ENCODE data around the gene KRT36.

KRT36 gene

GRCh38 chr17:41489531-41489930 is at the start of gene KRT36:
Gene KRT36 (minus strand): TSS chr17:41489910. CDS start chr17:41489864, 46 bp downstream.
- no peak for DNase-seq (ENCODE audit: extremely low read depth in 1 of 2, low read depth in 1 of 2)

DNA sequence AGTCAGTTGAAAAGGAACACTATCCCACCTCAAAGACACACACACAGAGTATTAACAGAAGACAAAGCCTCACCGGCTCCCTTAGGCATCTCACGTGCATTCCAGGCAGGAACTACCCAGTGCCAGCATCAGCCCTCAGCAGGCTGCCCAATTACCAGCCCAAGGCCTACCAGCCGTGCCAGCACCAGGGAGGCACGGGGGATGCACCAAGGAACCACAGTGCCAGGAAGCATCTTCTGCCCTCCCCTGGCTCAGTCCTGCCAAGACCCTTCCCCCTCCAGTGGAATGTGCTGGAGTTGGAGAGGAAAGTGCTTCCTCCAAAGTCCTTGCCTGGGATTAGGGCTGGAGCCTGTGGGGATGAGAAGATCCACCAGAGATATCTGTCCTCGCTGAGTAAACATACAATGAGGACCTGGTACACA is 49.4 kb upstream of the KRT36 start:
- no peak for DNase-seq (ENCODE audit: extremely low read depth in 1 of 2, low read depth in 1 of 2)

- no peak for DNase-seq (ENCODE audit: extremely low read depth in 1 of 2, low read depth in 1 of 2)
These were observed 48.9 kb upstream of the KRT36 start for GRCh38 chr17:41538565-41538991.

GRCh38 chr17:41537990-41538389 is 48.3 kb upstream of the KRT36 start:
- DNase-seq (ENCODE audit: extremely low read depth in 1 of 2, low read depth in 1 of 2), result no peak

DNA sequence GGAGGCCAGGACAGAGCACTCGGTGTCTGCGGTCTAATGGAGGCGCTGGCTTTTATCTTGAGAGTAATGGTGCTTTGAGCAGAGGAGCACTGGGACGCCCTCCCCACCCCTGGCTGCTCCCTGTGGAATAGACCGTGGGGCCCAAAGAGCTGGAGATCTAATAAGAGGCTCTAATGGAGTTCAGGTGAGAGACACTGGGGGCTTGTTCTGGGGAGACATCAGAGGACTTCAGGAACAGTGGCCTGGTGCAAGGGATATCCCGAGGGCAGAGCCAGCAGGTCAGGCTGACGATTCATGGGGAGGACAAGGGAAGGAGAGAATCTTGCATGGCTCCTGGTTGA is 47.9 kb upstream of the KRT36 start:
- DNase-seq (ENCODE audit: extremely low read depth in 1 of 2, low read depth in 1 of 2), result no peak

DNA sequence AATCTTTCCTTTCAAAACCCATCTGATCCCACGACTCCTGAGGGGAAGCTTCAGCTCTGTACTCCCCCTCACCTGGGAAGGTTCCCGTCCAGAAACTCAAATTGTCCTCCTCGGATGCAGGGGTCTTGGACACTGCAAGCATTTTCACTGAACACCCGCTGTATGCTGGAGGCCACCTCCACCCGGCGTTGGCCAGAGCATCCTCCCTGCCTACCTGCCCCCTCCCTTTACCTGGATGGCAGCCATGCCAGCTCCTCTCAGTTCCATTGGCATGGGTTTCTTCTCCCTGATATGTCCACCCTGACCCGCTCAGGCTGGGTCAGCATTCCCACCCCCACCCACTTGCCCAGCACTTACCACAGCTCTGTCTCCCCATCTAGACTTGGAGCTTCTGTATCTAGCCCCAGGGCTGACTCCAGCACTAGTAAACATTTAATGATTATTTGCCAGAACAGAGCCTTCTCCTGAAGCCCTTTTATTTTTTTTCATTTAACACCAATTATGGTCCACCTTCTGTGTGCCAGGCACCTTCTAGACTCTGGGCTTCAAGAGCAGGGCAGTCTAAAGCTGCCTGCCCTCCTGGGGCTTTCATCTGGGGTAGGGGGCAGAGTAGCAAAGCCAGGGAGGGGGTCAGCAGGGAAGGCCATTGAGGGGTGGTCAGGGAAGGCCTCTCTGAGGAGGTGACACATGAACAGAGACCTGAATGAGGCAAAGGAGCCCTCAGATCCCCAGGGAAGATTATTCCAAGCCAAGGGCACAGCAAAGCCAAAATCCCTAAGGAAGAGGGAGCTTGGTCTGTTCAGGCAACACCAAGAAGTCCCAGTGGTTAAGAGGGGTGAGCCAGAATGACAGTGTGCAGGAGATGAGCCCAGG is 47.3 kb upstream of the KRT36 start:
- DNase-seq (ENCODE audit: extremely low read depth in 1 of 2, low read depth in 1 of 2), result no peak

DNA sequence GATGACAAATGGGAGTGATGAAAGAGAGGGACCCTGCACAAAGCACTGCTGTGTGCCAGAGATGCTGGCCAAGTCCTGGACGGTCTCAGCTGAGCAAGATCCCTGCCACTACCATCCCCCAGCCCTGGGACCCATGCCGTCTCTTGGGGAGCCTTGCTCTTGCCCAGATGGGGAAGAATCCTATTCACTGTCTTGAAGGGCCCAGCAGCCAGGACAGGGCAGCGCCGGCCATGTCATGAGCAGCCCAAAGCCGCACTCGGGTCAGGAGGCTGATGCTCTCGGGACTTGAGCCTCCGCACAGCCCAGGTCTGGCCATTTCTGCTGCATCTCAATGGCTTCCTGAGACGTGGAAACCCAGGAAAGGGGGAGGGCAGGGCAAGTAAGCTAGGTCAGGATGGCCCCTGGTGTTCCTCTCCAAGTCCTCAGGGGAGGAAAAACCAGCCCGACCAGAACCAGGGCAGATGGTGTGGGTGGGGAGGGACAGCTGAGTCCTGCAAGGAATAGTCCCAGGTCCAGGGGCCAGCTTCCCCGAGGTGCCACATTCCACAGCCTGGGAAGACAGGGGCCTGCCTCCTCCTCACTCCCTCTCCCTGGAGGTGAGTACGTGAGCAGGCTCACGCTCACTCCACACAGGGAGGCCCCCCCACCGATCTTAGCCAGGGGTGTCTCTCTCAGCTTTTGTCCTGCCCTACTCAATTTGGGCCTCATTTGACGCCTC is 46.2 kb upstream of the KRT36 start:
- no peak for DNase-seq (ENCODE audit: extremely low read depth in 1 of 2, low read depth in 1 of 2)

DNA sequence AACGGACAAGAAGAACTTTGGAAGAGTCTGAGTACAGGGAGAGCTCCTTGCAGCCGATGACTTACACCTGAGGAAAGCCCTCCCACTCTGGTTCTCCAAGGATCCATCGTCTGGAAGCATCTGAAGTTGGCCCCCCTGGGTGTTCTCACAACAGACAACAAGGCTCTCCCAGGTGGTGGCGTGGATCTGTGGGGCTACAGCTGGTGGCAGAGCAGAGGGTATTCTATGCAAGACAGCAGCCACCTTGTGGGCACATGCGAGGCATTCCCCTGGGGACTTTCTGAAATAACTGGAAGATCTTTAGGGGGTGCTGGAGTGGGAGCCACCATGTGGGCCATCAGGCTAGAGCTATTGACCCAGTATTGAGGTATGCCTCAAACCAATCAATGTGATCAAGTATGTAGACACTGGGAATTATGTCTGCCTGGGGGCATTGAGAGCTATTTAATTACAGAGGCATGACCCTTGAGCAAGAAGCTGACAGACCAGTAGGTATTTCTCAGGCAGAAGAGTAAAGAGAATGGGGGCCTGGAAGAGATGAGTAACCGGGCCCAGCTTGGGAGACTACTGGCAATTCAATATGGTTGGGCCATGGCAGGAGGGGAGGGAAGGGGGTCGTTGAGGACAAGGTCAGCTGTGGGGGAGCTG is 45.3 kb upstream of the KRT36 start:
- no peak for DNase-seq (ENCODE audit: extremely low read depth in 1 of 2, low read depth in 1 of 2)

- DNase-seq (ENCODE audit: extremely low read depth in 1 of 2, low read depth in 1 of 2), result no peak
These were observed 43.9 kb upstream of the KRT36 start for GRCh38 chr17:41533613-41534012.

DNA sequence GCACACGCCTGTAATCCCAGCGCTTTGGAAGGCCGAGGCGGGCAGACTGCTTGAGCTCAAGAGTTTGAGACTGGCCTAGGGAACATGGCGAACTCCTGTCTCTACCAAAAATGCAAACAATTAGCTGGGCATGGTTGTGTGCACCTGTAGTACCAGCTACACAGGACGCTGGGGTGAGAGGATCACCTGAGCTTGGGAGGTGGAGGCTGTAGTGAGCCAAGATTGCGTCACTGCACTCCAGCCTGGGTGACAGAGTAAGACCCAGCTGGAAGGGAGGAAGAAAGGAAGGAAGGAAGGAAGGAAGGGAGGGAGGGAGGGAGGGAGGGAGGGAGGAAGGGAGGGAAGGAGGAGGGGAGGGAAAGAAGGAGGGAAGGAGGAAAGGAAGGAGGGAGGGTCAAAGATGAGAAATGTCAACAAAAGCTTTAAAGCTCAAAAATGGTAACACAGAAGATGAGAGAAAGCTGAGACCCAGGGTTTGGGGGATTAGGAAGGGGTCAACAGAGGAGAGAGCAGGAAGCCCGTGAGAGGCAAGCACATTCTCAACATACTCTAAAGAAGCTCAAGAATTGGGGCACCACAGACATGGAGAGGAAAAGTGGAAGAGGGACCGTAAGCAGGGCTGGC is 43.3 kb upstream of the KRT36 start:
- DNase-seq (ENCODE audit: extremely low read depth in 1 of 2, low read depth in 1 of 2), result no peak

DNA sequence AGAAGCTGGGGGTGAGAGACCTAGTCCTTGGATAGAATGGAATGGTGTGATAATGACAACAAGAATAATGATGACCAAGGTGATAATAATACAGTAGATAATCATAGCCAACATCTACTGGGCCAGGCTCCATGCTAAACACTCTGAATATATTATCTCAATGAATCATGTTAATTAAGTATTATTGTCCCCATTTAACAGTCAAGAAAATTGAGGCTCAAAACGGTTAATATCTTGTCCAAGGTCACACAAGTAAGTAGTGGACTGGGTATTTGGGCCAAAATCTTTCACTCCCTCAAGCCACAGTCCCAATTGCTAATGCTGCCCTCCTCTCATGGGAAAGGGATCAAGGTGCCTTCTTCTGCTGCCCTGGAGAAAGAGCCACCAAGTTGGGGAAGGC is 42.3 kb upstream of the KRT36 start:
- no peak for DNase-seq (ENCODE audit: extremely low read depth in 1 of 2, low read depth in 1 of 2)

DNA sequence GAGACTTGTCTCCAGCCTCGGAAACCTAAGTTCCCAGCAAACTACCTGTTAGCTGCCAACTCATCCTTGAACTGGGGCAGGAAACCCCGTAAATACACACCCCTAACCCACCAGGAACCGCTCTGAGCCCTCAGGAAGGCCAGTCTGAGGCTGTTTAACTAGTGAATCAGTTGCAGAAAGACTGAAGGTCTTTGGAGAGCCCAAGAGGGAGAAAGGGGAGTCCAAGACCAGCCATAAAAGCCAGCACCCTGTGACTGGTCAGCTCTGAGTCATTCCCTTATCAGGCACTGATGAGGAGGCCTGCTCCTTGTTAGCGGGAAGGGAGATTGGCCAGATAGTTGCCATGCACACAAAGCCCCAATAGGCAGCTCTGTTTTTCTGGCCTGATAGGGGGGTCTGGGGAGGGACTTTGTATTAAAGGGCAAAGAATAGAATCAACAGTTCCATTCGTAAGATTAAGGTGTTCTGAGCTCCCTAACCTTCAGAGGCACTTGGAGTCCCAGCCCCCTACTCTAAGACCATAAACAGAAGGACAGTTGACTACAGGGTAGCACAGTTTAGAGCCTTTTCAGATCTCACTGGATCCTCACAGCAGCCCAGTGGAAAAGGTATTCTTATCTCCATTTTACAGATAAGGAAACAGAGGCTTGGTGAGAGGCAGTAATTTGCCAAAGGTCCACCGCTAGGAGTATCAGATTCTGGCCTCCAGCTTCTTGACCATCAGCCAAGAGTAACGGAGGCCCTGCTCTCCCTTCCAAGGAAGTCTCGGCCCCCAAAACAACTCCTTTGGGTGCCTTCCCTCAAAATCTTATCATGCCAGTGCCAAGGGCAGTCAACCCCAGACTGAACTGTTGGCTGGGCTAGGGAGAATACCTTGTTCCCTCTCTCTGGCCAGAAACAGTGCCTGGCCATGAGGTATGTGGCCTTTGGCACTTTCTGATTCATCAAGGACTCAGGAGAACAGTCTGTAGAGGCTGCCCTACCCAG is 40.6 kb upstream of the KRT36 start:
- no peak for DNase-seq (ENCODE audit: extremely low read depth in 1 of 2, low read depth in 1 of 2)

- no peak for DNase-seq (ENCODE audit: extremely low read depth in 1 of 2, low read depth in 1 of 2)
These were observed 39.8 kb upstream of the KRT36 start for GRCh38 chr17:41529491-41529915.

- no peak for DNase-seq (ENCODE audit: extremely low read depth in 1 of 2, low read depth in 1 of 2)
These were observed 39.2 kb upstream of the KRT36 start for GRCh38 chr17:41528959-41529353.

GRCh38 chr17:41527063-41528023 is 37.6 kb upstream of the KRT36 start:
- no peak for DNase-seq (ENCODE audit: extremely low read depth in 1 of 2, low read depth in 1 of 2)

DNA sequence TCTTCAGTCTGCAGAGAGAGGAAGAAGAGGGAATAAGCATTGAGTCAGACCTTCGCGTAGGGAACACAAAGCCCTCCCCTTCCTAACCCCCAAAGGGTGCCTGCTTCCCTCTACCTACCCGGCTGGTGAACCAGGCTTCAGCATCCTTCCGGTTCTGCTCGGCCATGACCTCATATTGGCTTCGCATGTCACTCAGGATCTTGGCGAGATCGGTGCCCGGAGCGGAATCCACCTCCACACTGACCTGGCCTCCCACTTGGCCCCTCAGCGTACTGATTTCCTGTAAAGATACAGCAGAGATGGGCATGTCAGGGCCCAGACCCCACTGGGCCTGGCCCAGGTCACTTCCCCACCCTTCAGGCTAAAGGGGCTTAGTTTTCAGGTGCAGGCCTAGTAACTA is 34.6 kb upstream of the KRT36 start:
- no peak for DNase-seq (ENCODE audit: extremely low read depth in 1 of 2, low read depth in 1 of 2)

DNA sequence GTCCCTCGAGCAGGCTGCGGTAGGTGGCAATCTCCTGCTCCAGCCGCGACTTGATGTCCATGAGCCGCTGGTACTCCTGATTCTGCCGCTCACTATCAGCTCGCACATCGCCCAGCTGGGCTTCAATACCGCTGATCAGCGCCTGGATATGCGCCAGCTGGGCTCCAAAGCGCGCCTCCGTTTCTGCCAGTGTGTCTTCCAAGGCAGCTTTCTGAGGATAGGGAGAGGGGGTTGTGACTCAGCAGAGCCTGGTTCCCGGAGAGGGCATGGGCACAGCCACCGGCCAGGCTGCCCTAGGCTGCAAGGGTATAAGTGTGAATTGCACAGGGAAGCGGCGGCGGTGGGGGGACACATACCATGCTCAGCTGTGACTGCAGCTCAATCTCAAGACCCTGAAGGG is 34.1 kb upstream of the KRT36 start:
- no peak for DNase-seq (ENCODE audit: extremely low read depth in 1 of 2, low read depth in 1 of 2)

DNA sequence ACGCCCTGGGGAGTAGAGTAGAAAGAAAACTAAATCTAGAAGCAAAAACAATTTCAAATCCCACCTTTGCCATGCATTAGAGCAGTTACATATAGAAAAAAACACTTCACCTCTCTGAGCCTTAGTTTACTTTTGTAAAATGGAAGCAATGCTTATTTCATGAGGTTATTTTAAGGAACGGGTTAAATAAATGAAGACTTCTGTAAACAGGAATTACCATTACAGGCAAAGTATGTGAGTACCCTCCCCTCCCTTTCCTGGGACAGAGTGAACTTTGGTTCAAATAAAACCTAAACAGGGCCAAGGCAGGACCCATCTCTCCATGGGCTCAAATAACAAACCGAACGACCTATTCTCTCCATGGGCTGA is 33.5 kb upstream of the KRT36 start:
- no peak for DNase-seq (ENCODE audit: extremely low read depth in 1 of 2, low read depth in 1 of 2)

All from stimulated activated CD8-positive, alpha-beta memory T cell treated with anti-CD3 and anti-CD28 coated beads, Interleukin-7, amount 100 ng/mL, for 48 hours (primary cell).